ENCODE measurements around the gene DNAJC25.

DNAJC25 gene

GRCh38 chr9:111598733-111599091 is 32.4 kb upstream of the DNAJC25 start:
- TF ChIP-seq ZNF341 (tag by site-specific recombination; IDR thresholded peaks at IDR 0.05; ENCODE audit: low read depth): no peak
- TF ChIP-seq YY2 (tag by site-specific recombination; IDR thresholded peaks at IDR 0.05): no peak
- TF ChIP-seq ZNF624 (tag by site-specific recombination; IDR thresholded peaks at IDR 0.05): no peak
- TF ChIP-seq ZBTB10 (tag by site-specific recombination; IDR thresholded peaks at IDR 0.05): no peak
- TF ChIP-seq ZNF146 (tag by site-specific recombination; IDR thresholded peaks at IDR 0.05): no peak
- no peak for TF ChIP-seq ZNF548 (tag by site-specific recombination; IDR thresholded peaks at IDR 0.05)
- no peak for TF ChIP-seq RBAK (tag by site-specific recombination; IDR thresholded peaks at IDR 0.05)
- no peak for TF ChIP-seq ZNF701 (tag by site-specific recombination; IDR thresholded peaks at IDR 0.05)
- no peak for TF ChIP-seq KLF1 (tag by site-specific recombination; IDR thresholded peaks at IDR 0.05)
- no peak for TF ChIP-seq ZFP37 (tag by site-specific recombination; IDR thresholded peaks at IDR 0.05)
- TF ChIP-seq ZNF561 (tag by site-specific recombination; IDR thresholded peaks at IDR 0.05; ENCODE audit: borderline replicate concordance): no peak
- TF ChIP-seq REPIN1 (tag by site-specific recombination; IDR thresholded peaks at IDR 0.05; ENCODE audit: low read depth): no peak
- no peak for TF ChIP-seq ZNF398 (tag by site-specific recombination; IDR thresholded peaks at IDR 0.05)
- no peak for TF ChIP-seq ZNF26 (tag by site-specific recombination; IDR thresholded peaks at IDR 0.05)
- CTCF ChIA-PET: interaction anchor here (0.7 to 2.0 kb wide), 21 partner anchors 10 to 338 kb away, joined by 3 to 18 read pairs (median 4); no protein-coding TSS in a partner anchor
- POLR2A ChIA-PET: interaction anchor here (0.6 to 2.0 kb wide), 6 partner anchors 21 to 455 kb away, joined by 3 to 15 read pairs (median 4); partner anchors contain the start of genes DNAJC25 and GNG10

GRCh38 chr9:111599092-111599954 is 31.8 kb upstream of the DNAJC25 start, which contains the start of gene PTGR1:
TSS of gene PTGR1 (minus strand) at chr9:111599647. CDS start at chr9:111597422, 2,225 bp downstream.
- Histone ChIP-seq H3K4me3 (ENCODE audit: low read depth, low read length) (peak within 1 kb of the TSS; percentile 61), H3K4me1 (ENCODE audit: control insufficient read depth, insufficient read depth, low read length) (peaks cover 5% of the 10 kb centered on the region; the same call in 1 of the 2 replicates), H3K27ac (ENCODE audit: extremely low read depth, low read depth, low read length) (no peak within 1 kb of the TSS; the same call in 1 of the 2 replicates), H3K36me3 (ENCODE audit: control insufficient read depth in 2 of 2, insufficient read depth in 1 of 2, low read length in 2 of 2) (peaks cover 0 to 18% of the 10 kb centered on the region in 2 experiments; a peak in 2 of 3 replicates), H3K9me3 (ENCODE audit: control insufficient read depth, insufficient read depth, low read depth, low read length) (no peaks in the 10 kb centered on the region)
- CTCF ChIA-PET: interaction anchor here (0.9 to 2.0 kb wide), 10 partner anchors 9 to 160 kb away, joined by 3 to 18 read pairs (median 4); no protein-coding TSS in a partner anchor
- POLR2A ChIA-PET: interaction anchor here (0.6 to 2.0 kb wide), 8 partner anchors 11 to 454 kb away, joined by 3 to 15 read pairs (median 4); partner anchors contain the start of genes DNAJC25 and GNG10
- TF ChIP-seq ZNF677 (tag by site-specific recombination; IDR thresholded peaks at IDR 0.05) (no peak), KLF1 (tag by site-specific recombination; IDR thresholded peaks at IDR 0.05) (no peak), PRDM4 (tag by site-specific recombination; IDR thresholded peaks at IDR 0.05) (no peak), ZNF2 (tag by site-specific recombination; IDR thresholded peaks at IDR 0.05) (no peak), ZNF785 (tag by site-specific recombination; IDR thresholded peaks at IDR 0.05) (no peak), ZBTB20 (tag by site-specific recombination; IDR thresholded peaks at IDR 0.05) (peak; percentile 47; the same call in 1 of the 2 replicates), ZNF510 (tag by site-specific recombination; IDR thresholded peaks at IDR 0.05; ENCODE audit: insufficient replicate concordance) (no peak), ZNF280C (tag by site-specific recombination; IDR thresholded peaks at IDR 0.05) (no peak)

More at GRCh38 chr9:111598733-111599091, 32.4 kb upstream of the DNAJC25 start:
- no peaks in the 10 kb centered on the region for H3K9me3 ChIP-seq (ENCODE audit: control insufficient read depth, insufficient read depth, low read depth, low read length)
- H3K27ac ChIP-seq (ENCODE audit: extremely low read depth, low read depth, low read length): no peak overlapping the region; the same call in 1 of the 2 replicates
- peaks cover 0 to 23% of the 10 kb centered on the region in 2 experiments; a peak in 2 of 3 replicates for H3K36me3 ChIP-seq (ENCODE audit: control insufficient read depth in 2 of 2, insufficient read depth in 1 of 2, low read length in 2 of 2)
- peak overlapping the region; percentile 61 for H3K4me3 ChIP-seq (ENCODE audit: low read depth, low read length)
- H3K4me1 ChIP-seq (ENCODE audit: control insufficient read depth, insufficient read depth, low read length): peaks cover 5% of the 10 kb centered on the region; the same call in 1 of the 2 replicates

Data from HEK293 (cell line).